ENCODE measurements around the gene MYO5A.
"Not testable (repeated sequence)": the region's sequence is repeated elsewhere in the genome, so short reads cannot be mapped to it uniquely, and the experiment has no call there.

The MYO5A gene

DNA sequence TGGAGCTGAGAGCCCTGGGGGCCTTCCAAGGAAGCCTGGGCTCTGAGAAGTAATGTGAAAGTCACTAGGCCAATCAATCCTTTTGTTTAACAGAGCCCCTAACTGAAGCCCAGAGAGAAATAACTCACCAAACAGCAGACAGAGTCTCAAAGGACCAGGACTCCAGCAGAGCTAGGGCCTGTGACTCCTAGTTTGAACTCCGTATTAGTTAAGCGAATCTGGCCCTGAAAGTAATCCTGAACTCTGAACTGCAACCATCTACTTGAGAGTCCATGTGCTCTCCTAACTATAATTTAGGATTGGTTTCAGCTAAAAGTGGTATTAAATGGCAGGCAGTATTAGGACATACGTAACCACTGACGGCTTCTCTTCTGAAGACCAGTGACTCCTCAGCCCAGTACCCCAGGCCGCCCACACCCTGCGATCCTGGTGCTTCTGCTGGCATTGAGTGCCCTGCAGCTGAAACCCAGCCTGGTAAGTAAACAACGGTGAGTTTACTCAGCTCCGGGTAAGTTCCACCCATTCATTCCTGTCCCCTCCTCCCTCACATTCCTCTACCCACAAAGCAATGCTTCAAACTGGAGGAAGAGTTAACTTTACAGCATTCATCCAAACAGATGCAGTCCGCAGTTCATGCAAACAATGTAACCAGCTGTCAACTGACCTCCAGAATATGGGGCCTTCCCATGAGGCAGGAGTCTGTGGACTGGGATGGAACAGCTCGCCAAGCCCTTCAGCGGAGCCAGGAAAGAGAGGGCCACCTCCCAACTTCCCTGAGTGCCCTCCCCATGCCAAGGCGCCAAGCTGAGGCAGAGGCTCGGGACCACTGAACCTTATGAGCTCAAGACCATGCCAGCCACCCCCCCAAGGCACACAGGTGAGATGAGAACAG, 240.4 kb downstream of the MYO5A start:
- DNase-seq (ENCODE audit: low read depth), result no peak

DNA sequence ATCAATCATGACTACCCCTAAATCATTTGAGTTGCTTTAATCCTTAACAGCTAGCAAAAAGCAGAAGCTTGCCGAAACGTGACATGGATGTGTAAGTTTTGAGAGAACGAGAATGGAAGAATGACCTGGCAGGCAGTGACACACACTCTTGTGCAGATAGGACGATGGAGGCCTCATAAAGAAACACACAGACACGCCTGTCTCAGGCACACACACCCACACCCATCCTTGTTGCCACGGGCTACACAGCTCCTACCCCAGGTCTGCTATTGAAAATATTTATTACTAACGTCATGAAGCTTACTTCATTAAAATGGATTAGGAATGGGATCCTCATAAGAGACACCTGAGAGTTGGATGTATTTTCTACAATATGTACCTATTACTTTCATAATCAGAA, 241.6 kb downstream of the MYO5A start:
- DNase-seq (ENCODE audit: low read depth), result no peak

DNA sequence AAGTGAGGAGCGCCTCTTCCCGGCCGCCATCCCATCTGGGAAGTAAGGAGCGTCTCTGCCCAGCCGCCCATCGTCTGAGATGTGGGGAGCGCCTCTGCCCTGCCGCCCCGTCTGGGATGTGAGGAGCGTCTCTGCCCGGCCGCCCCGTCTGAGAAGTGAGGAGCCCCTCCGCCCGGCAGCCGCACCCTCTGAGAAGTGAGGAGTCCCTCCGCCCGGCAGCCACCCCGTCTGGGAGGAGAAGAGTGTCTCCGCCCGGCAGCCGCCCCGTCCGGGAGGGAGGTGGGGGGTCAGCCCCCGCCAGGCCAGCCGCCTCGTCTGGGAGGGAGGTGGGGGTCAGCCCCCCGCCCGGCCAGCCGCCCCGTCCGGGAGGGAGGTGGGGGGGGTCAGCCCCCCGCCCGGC, 242.7 kb downstream of the MYO5A start:
- DNase-seq (ENCODE audit: low read depth), result not testable (repeated sequence)

- no peak for DNase-seq (ENCODE audit: low read depth)
These were observed 244.5 kb downstream of the MYO5A start for GRCh38 chr15:52284164-52284563.

GRCh38 chr15:52283281-52283680, 245.4 kb downstream of the MYO5A start:
- DNase-seq (ENCODE audit: low read depth), result no peak

- DNase-seq (ENCODE audit: low read depth), result no peak
These were observed 246.3 kb downstream of the MYO5A start for GRCh38 chr15:52282418-52282817.

GRCh38 chr15:52281085-52282035, 247.3 kb downstream of the MYO5A start:
- no peak for DNase-seq (ENCODE audit: low read depth)

DNA sequence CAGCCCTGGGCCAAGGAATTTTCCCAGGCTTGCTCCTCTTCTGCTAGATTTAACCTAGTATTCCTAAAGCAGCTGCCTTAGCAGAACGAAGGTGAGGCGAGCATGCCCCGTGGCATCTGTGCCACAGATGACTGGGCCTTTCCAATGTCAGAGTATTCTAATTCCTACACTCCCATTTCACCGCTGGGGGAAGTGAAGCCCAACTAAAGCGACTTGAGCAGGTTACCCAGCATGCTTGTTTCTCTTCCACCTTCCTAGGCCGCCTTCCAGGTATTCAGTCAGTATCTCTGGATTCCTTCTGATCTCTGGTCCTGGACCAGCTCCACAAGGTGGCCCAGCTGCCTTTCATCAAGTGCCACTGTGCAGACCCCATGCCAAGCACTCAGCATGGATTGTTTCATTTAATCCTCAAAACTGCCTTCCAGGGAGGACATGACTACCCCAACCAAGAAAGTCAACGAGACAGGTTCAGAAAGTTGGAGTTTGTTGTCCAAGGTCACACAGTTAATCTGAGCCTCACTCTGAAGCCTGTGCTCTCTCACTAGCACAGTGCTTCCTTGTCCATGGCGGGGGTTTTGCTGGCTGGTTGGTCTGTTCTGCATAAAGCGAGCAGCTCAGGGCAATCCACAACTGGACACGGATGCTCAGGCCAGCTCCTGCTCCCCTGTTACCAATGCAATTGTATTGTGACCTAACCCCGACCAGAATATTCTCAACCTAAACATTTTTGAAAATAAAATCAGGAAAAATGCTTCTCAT, 248.2 kb downstream of the MYO5A start:
- DNase-seq (ENCODE audit: low read depth), result no peak

- no peak for DNase-seq (ENCODE audit: low read depth)
These were observed 249.9 kb downstream of the MYO5A start for GRCh38 chr15:52278636-52279367.

DNA sequence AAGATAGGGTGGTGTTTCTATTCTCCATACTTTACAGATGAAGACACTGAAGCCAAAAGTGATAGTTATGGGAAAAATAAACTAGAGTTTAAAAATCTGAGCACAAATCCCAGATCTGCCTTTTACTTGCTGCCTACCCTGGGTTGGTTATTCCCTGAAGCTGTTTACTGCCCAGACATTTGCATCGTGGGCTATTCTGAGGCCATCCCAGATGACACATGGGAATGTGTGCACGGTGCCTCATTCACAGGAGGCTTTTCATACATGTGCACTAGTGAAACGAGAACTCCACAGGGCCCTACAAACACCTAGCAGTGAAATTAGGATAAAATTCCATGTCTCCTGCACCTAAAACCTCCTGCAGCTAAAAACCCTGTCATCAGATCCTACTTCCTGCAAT, 250.5 kb downstream of the MYO5A start:
- DNase-seq (ENCODE audit: low read depth), result no peak

DNA sequence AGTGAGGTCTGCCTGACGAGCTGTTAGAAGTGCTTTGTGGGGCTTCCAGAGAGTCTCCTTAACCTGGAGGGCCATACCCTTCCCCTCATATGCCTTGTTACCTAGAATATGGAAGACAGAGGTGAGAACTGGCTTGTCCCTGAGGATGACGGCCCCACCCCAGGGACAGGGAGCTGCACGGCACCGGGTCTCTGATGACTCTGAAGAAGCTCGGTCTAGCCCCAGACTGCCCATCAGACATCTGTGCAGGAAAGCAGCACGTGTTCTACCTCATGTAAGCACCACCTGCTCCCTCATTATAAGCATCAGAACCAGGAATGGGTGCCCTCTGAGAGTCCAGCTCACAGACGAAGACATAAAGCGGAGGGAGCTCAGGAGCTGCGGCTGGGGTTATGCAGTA, 251.1 kb downstream of the MYO5A start:
- no peak for DNase-seq (ENCODE audit: low read depth)

- DNase-seq (ENCODE audit: low read depth), result no peak
These were observed 252.4 kb downstream of the MYO5A start for GRCh38 chr15:52276256-52276770.

DNA sequence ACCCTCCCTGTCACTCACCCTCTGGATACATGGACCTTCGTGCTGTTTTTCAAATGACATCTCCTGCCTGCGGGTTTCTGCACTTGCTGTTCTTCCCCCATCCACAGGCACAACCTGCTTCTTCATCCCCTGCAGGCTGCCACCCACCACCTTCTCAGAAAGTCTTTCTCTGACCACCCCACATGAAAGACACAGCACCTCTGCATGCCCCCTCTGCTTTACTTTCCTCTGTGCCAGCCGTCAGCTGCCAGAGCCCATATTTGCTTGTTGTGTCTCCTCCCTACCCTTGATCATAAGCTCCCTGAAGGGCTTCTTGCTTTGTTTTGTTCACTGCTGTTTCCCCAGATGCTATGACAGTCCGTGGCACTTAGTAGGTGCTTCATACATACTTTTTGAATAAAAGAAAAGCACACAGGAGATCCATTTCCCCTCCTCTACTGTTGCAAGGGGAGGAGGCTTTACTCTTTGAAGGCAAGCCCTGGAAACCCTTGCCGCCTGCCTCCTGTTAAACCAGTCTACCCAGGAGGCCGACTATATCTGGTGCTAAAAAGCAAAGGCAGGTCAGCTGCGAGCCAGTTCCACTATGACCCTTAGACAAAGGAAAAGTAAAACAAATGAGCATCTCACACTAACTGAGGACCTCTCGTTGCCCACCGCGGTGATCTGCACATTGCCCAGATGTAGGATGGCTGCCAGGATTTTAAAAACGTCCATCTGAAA, 265.0 kb downstream of the MYO5A start:
- DNase-seq (ENCODE audit: low read depth), result no peak

- no peak for DNase-seq (ENCODE audit: low read depth)
These were observed 266.3 kb downstream of the MYO5A start for GRCh38 chr15:52262364-52262763.

- no peak for DNase-seq (ENCODE audit: low read depth)
These were observed 267.0 kb downstream of the MYO5A start for GRCh38 chr15:52261498-52262242.

- no peak for DNase-seq (ENCODE audit: low read depth)
These were observed 267.7 kb downstream of the MYO5A start for GRCh38 chr15:52261026-52261425.

GRCh38 chr15:52259503-52259902, 269.2 kb downstream of the MYO5A start:
- DNase-seq (ENCODE audit: low read depth), result no peak

- DNase-seq (ENCODE audit: low read depth), result no peak
These were observed 270.2 kb downstream of the MYO5A start for GRCh38 chr15:52258461-52258860.

- no peak for DNase-seq (ENCODE audit: low read depth)
These were observed 271.0 kb downstream of the MYO5A start for GRCh38 chr15:52257734-52258062.

Measured in stimulated activated CD8-positive, alpha-beta memory T cell treated with anti-CD3 and anti-CD28 coated beads, Interleukin-15, amount 100 ng/mL, for 24 hours (primary cell).